ENCODE data around the gene ZNF683.

The ZNF683 gene

DNA sequence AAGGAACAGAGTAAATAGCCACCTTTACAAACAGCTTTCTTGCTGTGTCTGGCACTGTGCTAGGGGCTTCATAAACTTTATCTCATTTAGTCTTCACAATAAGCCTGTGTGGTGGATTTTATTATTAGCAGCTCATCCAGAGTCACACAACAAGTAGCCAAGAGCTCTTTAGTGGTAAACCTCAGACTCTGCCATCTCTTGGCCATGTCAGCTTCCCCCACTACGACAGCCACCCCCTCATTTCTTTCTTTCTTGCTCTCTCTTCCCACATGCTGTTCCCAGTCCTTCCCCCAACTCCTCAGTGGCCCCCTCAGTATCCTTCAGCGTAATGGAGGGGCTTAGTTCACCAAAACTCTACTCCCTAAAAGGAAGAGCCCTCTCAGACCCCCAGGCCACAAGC is 1.2 kb upstream of the ZNF683 start:
- DNase-seq (ENCODE audit: low read depth in 2 of 2) = no peak
- no peak overlapping the region for H3K4me3 ChIP-seq (replicated peaks in 1 of 2; ENCODE audit: low read depth in 2 of 2, low read length in 2 of 2)

GRCh38 chr1:26373281-26373680 is 731 bp upstream of the ZNF683 start:
- no peak overlapping the region for H3K4me3 ChIP-seq (replicated peaks in 1 of 2; ENCODE audit: low read depth in 2 of 2, low read length in 2 of 2)
- TF ChIP-seq, protein P1, sequence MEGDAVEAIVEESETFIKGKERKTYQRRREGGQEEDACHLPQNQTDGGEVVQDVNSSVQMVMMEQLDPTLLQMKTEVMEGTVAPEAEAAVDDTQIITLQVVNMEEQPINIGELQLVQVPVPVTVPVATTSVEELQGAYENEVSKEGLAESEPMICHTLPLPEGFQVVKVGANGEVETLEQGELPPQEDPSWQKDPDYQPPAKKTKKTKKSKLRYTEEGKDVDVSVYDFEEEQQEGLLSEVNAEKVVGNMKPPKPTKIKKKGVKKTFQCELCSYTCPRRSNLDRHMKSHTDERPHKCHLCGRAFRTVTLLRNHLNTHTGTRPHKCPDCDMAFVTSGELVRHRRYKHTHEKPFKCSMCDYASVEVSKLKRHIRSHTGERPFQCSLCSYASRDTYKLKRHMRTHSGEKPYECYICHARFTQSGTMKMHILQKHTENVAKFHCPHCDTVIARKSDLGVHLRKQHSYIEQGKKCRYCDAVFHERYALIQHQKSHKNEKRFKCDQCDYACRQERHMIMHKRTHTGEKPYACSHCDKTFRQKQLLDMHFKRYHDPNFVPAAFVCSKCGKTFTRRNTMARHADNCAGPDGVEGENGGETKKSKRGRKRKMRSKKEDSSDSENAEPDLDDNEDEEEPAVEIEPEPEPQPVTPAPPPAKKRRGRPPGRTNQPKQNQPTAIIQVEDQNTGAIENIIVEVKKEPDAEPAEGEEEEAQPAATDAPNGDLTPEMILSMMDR (IDR thresholded peaks at IDR 0.05; ENCODE audit: low read depth, low read length) = no peak
- no peak for DNase-seq (ENCODE audit: low read depth in 2 of 2)

More for the DNA sequence above, 1.2 kb upstream of the ZNF683 start:
- TF ChIP-seq, protein P1 (IDR thresholded peaks at IDR 0.05; ENCODE audit: low read depth, low read length) = no peak

DNA sequence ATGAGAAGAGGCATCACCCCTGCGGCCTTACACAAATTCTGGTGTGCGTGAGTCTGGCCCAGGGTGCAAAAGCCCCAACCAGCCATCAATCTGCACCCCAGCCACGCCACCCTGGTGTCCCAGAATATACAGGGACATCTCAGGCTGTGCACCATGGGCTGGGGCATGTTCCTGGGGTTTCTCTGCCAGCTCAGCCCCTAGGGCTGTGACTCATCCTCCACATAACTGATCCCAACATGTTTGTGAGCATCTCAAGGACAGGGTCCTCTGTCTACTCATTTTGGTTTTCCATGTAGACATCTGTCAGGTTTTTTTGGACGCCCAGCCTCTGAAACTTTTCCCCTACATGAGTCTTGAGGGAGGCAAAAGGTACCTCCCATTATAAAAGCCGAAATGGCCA is 511 bp downstream of the ZNF683 start:
- no peak overlapping the region for H3K4me3 ChIP-seq (replicated peaks in 1 of 2; ENCODE audit: low read depth in 2 of 2, low read length in 2 of 2)
- TF ChIP-seq, protein P1 (IDR thresholded peaks at IDR 0.05; ENCODE audit: low read depth, low read length) = no peak
- no peak for DNase-seq (ENCODE audit: low read depth in 2 of 2)

GRCh38 chr1:26370591-26371382 is 1.8 kb downstream of the ZNF683 start:
- no peak for DNase-seq (ENCODE audit: low read depth in 2 of 2)
- TF ChIP-seq, protein P1 (IDR thresholded peaks at IDR 0.05; ENCODE audit: low read depth, low read length) = no peak
- no peak overlapping the region for H3K4me3 ChIP-seq (replicated peaks in 1 of 2; ENCODE audit: low read depth in 2 of 2, low read length in 2 of 2)

DNA sequence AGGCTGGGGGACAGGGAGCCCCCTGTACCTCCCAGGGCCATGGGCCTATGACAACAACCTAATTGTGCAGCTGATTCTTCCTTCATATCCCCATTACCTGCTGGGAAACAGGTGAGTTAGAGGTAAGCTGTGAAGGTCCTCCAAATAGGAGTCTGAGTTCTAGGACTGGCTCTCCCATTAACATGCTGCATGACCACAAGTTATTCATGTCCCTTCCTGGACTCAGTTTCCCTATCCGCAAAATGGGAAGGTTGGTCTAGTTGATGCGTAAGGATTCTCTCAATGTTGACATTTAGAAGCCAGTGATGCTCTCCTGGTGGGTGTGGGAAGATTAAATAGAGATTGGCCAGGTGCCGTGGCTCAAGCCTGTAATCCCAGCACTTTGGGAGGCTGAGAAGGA is 4.1 kb downstream of the ZNF683 start:
- TF ChIP-seq, protein P1 (IDR thresholded peaks at IDR 0.05; ENCODE audit: low read depth, low read length) = no peak
- no peak overlapping the region for H3K4me3 ChIP-seq (replicated peaks in 1 of 2; ENCODE audit: low read depth in 2 of 2, low read length in 2 of 2)
- no peak for DNase-seq (ENCODE audit: low read depth in 2 of 2)

- no peak for DNase-seq (ENCODE audit: low read depth in 2 of 2)
- no peak overlapping the region for H3K4me3 ChIP-seq (replicated peaks in 1 of 2; ENCODE audit: low read depth in 2 of 2, low read length in 2 of 2)
- TF ChIP-seq, protein P1 (IDR thresholded peaks at IDR 0.05; ENCODE audit: low read depth, low read length) = no peak
Measured at GRCh38 chr1:26368006-26368405, 4.5 kb downstream of the ZNF683 start.

- TF ChIP-seq, protein P1 (IDR thresholded peaks at IDR 0.05; ENCODE audit: low read depth, low read length) = no peak
- no peak for DNase-seq (ENCODE audit: low read depth in 2 of 2)
- no peak overlapping the region for H3K4me3 ChIP-seq (replicated peaks in 1 of 2; ENCODE audit: low read depth in 2 of 2, low read length in 2 of 2)
Measured at GRCh38 chr1:26367441-26367840, 5.1 kb downstream of the ZNF683 start.
